SK-N-SH (cell line): ENCODE data around the gene GBX2. TPM values are rescaled to one million over a fixed set of nuclear protein-coding genes. Genes with fewer than 3 reads are reported as not detected.

Experiments
- CTCF ChIA-PET: fragments of 300-600, 350-600 bp; formaldehyde crosslinking; extraction: SDS; loops from one replicate; lab custom pipeline; 2021; lab: Yijun Ruan, JAX
- POLR2A ChIA-PET: fragments of 350-600 bp; sonication (Branson Sonifier 250); formaldehyde crosslinking; extraction: SDS; loops from one replicate; lab custom pipeline; 2020; ENCODE audit warnings: antibody characterized with exemption, inconsistent platforms; lab: Yijun Ruan, JAX
- DNase-seq: peaks from one replicate; pipeline ENCODE4 v3.0.0; 2012
- H2AFZ ChIP-seq: fragments of 200-600 bp; sonication (generic); 2 replicates; pipeline ENCODE4 v1.8.1; 2016; ENCODE audit warnings: antibody characterized with exemption, mild to moderate bottlenecking, low read depth
- H3F3A ChIP-seq: fragments of 200-600 bp; sonication (generic); replicated peaks from 2 replicates; pipeline ENCODE3; 2016; ENCODE audit warnings: antibody characterized with exemption, mild to moderate bottlenecking; ENCODE audit not compliant: insufficient read depth
- H3K27ac ChIP-seq, 2 experiments: fragments of 200-500 bp in 1 of 2; fragments of 200-600 bp in 1 of 2; sonication (Bioruptor generic) in 1 of 2; sonication (generic), shearing (Covaris generic) in 1 of 2; 2 replicates each; pipeline versions ENCODE4 v1.5.1 to v1.6.1; 2014 to 2016; ENCODE audit warnings: low read depth in 2 of 2, inconsistent platforms in 1 of 2, low read length in 1 of 2, mild to moderate bottlenecking in 1 of 2, mixed read lengths in 1 of 2
- H3K27me3 ChIP-seq: fragments of 200-600 bp; sonication (generic), shearing (Covaris generic); 2 replicates; pipeline ENCODE4 v1.6.1; 2016; ENCODE audit warnings: mixed run types; ENCODE audit not compliant: insufficient read depth
- H3K36me3 ChIP-seq, 2 experiments: fragments of 200-500 bp in 1 of 2; fragments of 200-600 bp in 1 of 2; sonication (Bioruptor generic) in 1 of 2; sonication (generic) in 1 of 2; replicated peaks in 1 of 2; 2 replicates each; pipeline versions ENCODE3 to v1.5.1; 2014 to 2016; ENCODE audit warnings: low read length in 1 of 2, mild to moderate bottlenecking in 1 of 2; ENCODE audit not compliant: insufficient read depth in 2 of 2, control insufficient read depth in 1 of 2
- H3K4me1 ChIP-seq, 2 experiments: fragments of 200-500 bp in 1 of 2; fragments of 200-600 bp in 1 of 2; sonication (Bioruptor generic) in 1 of 2; sonication (generic), shearing (Covaris generic) in 1 of 2; 2 replicates each; pipeline versions ENCODE4 v1.5.1 to v1.6.1; 2014 to 2016; ENCODE audit warnings: low read depth in 1 of 2, low read length in 1 of 2, mixed run types in 1 of 2; ENCODE audit not compliant: insufficient read depth in 2 of 2, control insufficient read depth in 1 of 2
- H3K4me2 ChIP-seq: fragments of 200-600 bp; sonication (generic), shearing (Covaris generic); 2 replicates; pipeline ENCODE4 v1.6.1; 2017; ENCODE audit warnings: mixed run types
- H3K4me3 ChIP-seq, 2 experiments: fragments of 200-500 bp in 1 of 2; fragments of 200-600 bp in 1 of 2; sonication (Bioruptor generic) in 1 of 2; sonication (generic), shearing (Covaris generic) in 1 of 2; 2 replicates each; pipeline versions ENCODE4 v1.5.1 to v1.8.1; 2014 to 2016; ENCODE audit warnings: low read depth in 2 of 2, inconsistent platforms in 1 of 2, low read length in 1 of 2, mild to moderate bottlenecking in 1 of 2, mixed read lengths in 1 of 2, moderate library complexity in 1 of 2
- H3K79me2 ChIP-seq: fragments of 200-600 bp; sonication (generic); 2 replicates; pipeline ENCODE4 v1.8.1; 2017; ENCODE audit warnings: mild to moderate bottlenecking; ENCODE audit not compliant: insufficient read depth
- H3K9ac ChIP-seq: fragments of 200-600 bp; sonication (generic); 2 replicates; pipeline ENCODE4 v1.6.1; 2017; ENCODE audit warnings: mixed run types
- H3K9me2 ChIP-seq: fragments of 200-600 bp; sonication (generic); 2 replicates; pipeline ENCODE4 v1.6.1; 2017; ENCODE audit warnings: mixed run types
- H3K9me3 ChIP-seq: fragments of 200-600 bp; sonication (generic); 2 replicates; pipeline ENCODE4 v1.6.1; 2017; ENCODE audit warnings: mixed run types, mild to moderate bottlenecking, moderate library complexity
- H4K20me1 ChIP-seq: fragments of 200-600 bp; sonication (generic); 2 replicates; pipeline ENCODE4 v1.6.1; 2017; ENCODE audit warnings: mild to moderate bottlenecking, mixed run types; ENCODE audit not compliant: insufficient read depth
- CHD2 ChIP-seq: fragments of 150-350 bp; IDR thresholded peaks from 2 replicates; pipeline ENCODE4 v1.6.1; 2018; ENCODE audit warnings: low read length; ENCODE audit not compliant: partially characterized antibody
- CTCF ChIP-seq: fragments of 200-600 bp; sonication (generic); IDR thresholded peaks from 2 replicates; pipeline ENCODE4 v1.6.1; 2017; ENCODE audit warnings: antibody characterized with exemption, mild to moderate bottlenecking, moderate library complexity
- ELF1 ChIP-seq: IDR thresholded peaks from 2 replicates; pipeline ENCODE4 v1.4.0; 2012
- EP300 ChIP-seq, 2 experiments: IDR thresholded peaks; 2 replicates each; pipeline versions ENCODE4 v1.4.0 to v1.6.1; 2012; ENCODE audit warnings: borderline replicate concordance in 1 of 2, low read depth in 1 of 2, low read length in 1 of 2
- EZH2phosphoT487 ChIP-seq: fragments of 200-600 bp; sonication (generic); IDR thresholded peaks from 2 replicates; pipeline ENCODE4 v1.6.1; 2017; ENCODE audit warnings: low read depth, mixed run types, mild to moderate bottlenecking, antibody characterized with exemption, moderate library complexity, borderline replicate concordance
- FOSL2 ChIP-seq: IDR thresholded peaks from 2 replicates; pipeline ENCODE4 v1.4.0; 2012; ENCODE audit warnings: low read depth, mild to moderate bottlenecking, moderate library complexity, borderline replicate concordance
- FOXJ3 ChIP-seq: sonication (generic); formaldehyde crosslinking; IDR thresholded peaks from 2 replicates; pipeline ENCODE4 v1.5.1; 2020; ENCODE audit warnings: mild to moderate bottlenecking, missing genetic modification reagents
- FOXM1 ChIP-seq: IDR thresholded peaks from 2 replicates; pipeline ENCODE4 v1.4.0; 2012; ENCODE audit warnings: low read depth, mild to moderate bottlenecking
- GABPA ChIP-seq: IDR thresholded peaks from 2 replicates; pipeline ENCODE4 v1.4.0; 2012; ENCODE audit warnings: low read depth, mild to moderate bottlenecking
- GATA2 ChIP-seq: sonication (generic); formaldehyde crosslinking; IDR thresholded peaks from 2 replicates; pipeline ENCODE4 v1.5.0; 2020; ENCODE audit warnings: mild to moderate bottlenecking, missing genetic modification reagents
- JUND ChIP-seq: IDR thresholded peaks from 2 replicates; pipeline ENCODE4 v1.4.0; 2012
- MEF2A ChIP-seq: IDR thresholded peaks from 2 replicates; pipeline ENCODE4 v1.4.0; 2012; ENCODE audit warnings: low read depth, borderline replicate concordance
- RCOR1 ChIP-seq: fragments of 150-350 bp; IDR thresholded peaks from 2 replicates; pipeline ENCODE4 v1.6.1; 2017; ENCODE audit warnings: antibody characterized with exemption, low read length
- RXRA ChIP-seq: IDR thresholded peaks from 2 replicates; pipeline ENCODE4 v1.4.0; 2012; ENCODE audit warnings: low read depth, mild to moderate bottlenecking, borderline replicate concordance
- TAF1 ChIP-seq: IDR thresholded peaks from 2 replicates; pipeline ENCODE4 v1.6.1; 2012; ENCODE audit warnings: low read depth, mild to moderate bottlenecking, low read length, moderate library complexity, borderline replicate concordance
- TEAD4 ChIP-seq: IDR thresholded peaks from 2 replicates; pipeline ENCODE4 v1.4.0; 2012; ENCODE audit warnings: mild to moderate bottlenecking, borderline replicate concordance; ENCODE audit not compliant: insufficient read depth
- YY1 ChIP-seq: IDR thresholded peaks from 2 replicates; pipeline ENCODE4 v1.4.0; 2012; ENCODE audit warnings: low read depth, mild to moderate bottlenecking
- WGBS: methylation state at CpG from one replicate; pipeline ENCODE4 v1.1.6; 2017; ENCODE audit warnings: low lambda C conversion rate; 5-methylcytosine and 5-hydroxymethylcytosine counted together
- polyA plus RNA-seq, 3 experiments: library from polyadenylated mRNA; depleted of rRNA; stranded (reverse); fragments of >200 nt; gene quantifications; 2 replicates each; pipeline ENCODE4 v1.2.3, GENCODE V29; 2012
- TF ChIP-seq, protein P1 (sequence below): fragments of 150-350 bp; IDR thresholded peaks from 2 replicates; pipeline ENCODE4 v1.6.1; 2016; ENCODE audit warnings: mild to moderate bottlenecking, low read depth, low read length
- TF ChIP-seq, protein P2 (sequence below): IDR thresholded peaks from 2 replicates; pipeline ENCODE4 v1.6.1; 2012; ENCODE audit warnings: mild to moderate bottlenecking, low read depth, low read length, moderate library complexity
- TF ChIP-seq, protein P3 (sequence below): IDR thresholded peaks from 2 replicates; pipeline ENCODE4; 2012

GBX2 gene
- polyA plus RNA-seq, 1 of the 3 experiments (the other 2 are of a cell fraction): 0.16 TPM

DNA sequence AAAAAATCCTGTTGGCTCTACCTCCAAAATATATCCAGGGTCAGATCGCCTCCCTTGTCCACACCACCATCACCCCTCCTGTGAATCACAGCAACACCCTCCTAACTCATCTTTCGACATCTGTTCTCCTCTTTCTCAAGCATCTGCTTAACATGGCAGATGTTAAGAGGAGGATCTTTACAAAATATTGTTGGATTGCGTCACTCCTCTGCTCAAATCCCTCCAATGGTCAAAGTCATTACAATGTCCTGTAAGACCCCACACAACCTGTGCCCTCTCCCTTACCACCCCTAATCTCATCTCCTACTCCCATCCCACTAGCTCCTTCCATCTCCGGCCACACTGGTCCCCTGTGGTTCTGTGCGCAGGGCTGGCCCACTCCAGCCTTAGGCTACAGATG lies 36.8 kb upstream of the GBX2 start:
- Histone ChIP-seq H3K9me3 (no peaks in the 10 kb centered on the region), H2AFZ (no peak overlapping the region), H3K4me3 (no peak overlapping the region), H3K4me2 (no peak overlapping the region), H3K27me3 (no peaks in the 10 kb centered on the region), H3K9me2 (no peaks in the 10 kb centered on the region), H3K9ac (no peak overlapping the region), H3K36me3 (no peaks in the 10 kb centered on the region), H3F3A (no peaks in the 10 kb centered on the region), H3K79me2 (no peaks in the 10 kb centered on the region), H4K20me1 (no peaks in the 10 kb centered on the region), H3K27ac (no peak overlapping the region), H3K4me1 (no peaks in the 10 kb centered on the region)
- DNase-seq: no peak
- WGBS: 41% methylated on average over 5 of the region's 5 CpGs
- TF ChIP-seq, protein P1, sequence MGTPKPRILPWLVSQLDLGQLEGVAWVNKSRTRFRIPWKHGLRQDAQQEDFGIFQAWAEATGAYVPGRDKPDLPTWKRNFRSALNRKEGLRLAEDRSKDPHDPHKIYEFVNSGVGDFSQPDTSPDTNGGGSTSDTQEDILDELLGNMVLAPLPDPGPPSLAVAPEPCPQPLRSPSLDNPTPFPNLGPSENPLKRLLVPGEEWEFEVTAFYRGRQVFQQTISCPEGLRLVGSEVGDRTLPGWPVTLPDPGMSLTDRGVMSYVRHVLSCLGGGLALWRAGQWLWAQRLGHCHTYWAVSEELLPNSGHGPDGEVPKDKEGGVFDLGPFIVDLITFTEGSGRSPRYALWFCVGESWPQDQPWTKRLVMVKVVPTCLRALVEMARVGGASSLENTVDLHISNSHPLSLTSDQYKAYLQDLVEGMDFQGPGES: no peak
- TF ChIP-seq RXRA: no peak
- no peak for TF ChIP-seq MEF2A
- no peak for TF ChIP-seq EP300 (IDR thresholded peaks at IDR 0.05; ENCODE audit: borderline replicate concordance in 1 of 2, low read depth in 1 of 2, low read length in 1 of 2)
- no peak for TF ChIP-seq GATA2
- no peak for TF ChIP-seq FOSL2
- CTCF ChIA-PET: no interaction called here
- POLR2A ChIA-PET: no interaction called here

- 28% methylated on average over 7 of the region's 7 CpGs for WGBS
- H3K36me3 ChIP-seq: no peaks in the 10 kb centered on the region
- CTCF ChIA-PET: interaction anchor here (1.3 kb wide), 2 partner anchors 20 to 420 kb away, joined by 5 to 6 read pairs; no protein-coding TSS in a partner anchor
- H3K4me3 ChIP-seq: no peak overlapping the region
- no peaks in the 10 kb centered on the region for H3F3A ChIP-seq
- no peaks in the 10 kb centered on the region for H3K79me2 ChIP-seq
- H3K27ac ChIP-seq: no peak overlapping the region
- no peaks in the 10 kb centered on the region for H3K4me1 ChIP-seq
- H3K27me3 ChIP-seq: no peaks in the 10 kb centered on the region
- no peak overlapping the region for H3K4me2 ChIP-seq
- TF ChIP-seq ELF1 (no peak), EZH2phosphoT487 (no peak), CHD2 (no peak), TEAD4 (no peak), GATA2 (no peak), TAF1 (no peak), FOXM1 (no peak), JUND (no peak), YY1 (no peak), MEF2A (no peak), GABPA (no peak), RCOR1 (no peak), FOXJ3 (no peak), RXRA (no peak), CTCF (no peak)
- TF ChIP-seq, protein P2, sequence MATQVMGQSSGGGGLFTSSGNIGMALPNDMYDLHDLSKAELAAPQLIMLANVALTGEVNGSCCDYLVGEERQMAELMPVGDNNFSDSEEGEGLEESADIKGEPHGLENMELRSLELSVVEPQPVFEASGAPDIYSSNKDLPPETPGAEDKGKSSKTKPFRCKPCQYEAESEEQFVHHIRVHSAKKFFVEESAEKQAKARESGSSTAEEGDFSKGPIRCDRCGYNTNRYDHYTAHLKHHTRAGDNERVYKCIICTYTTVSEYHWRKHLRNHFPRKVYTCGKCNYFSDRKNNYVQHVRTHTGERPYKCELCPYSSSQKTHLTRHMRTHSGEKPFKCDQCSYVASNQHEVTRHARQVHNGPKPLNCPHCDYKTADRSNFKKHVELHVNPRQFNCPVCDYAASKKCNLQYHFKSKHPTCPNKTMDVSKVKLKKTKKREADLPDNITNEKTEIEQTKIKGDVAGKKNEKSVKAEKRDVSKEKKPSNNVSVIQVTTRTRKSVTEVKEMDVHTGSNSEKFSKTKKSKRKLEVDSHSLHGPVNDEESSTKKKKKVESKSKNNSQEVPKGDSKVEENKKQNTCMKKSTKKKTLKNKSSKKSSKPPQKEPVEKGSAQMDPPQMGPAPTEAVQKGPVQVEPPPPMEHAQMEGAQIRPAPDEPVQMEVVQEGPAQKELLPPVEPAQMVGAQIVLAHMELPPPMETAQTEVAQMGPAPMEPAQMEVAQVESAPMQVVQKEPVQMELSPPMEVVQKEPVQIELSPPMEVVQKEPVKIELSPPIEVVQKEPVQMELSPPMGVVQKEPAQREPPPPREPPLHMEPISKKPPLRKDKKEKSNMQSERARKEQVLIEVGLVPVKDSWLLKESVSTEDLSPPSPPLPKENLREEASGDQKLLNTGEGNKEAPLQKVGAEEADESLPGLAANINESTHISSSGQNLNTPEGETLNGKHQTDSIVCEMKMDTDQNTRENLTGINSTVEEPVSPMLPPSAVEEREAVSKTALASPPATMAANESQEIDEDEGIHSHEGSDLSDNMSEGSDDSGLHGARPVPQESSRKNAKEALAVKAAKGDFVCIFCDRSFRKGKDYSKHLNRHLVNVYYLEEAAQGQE: no peak
- TF ChIP-seq, protein P3, sequence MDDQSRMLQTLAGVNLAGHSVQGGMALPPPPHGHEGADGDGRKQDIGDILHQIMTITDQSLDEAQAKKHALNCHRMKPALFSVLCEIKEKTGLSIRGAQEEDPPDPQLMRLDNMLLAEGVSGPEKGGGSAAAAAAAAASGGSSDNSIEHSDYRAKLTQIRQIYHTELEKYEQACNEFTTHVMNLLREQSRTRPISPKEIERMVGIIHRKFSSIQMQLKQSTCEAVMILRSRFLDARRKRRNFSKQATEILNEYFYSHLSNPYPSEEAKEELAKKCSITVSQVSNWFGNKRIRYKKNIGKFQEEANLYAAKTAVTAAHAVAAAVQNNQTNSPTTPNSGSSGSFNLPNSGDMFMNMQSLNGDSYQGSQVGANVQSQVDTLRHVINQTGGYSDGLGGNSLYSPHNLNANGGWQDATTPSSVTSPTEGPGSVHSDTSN: no peak
- H3K9me2 ChIP-seq: no peaks in the 10 kb centered on the region
- H4K20me1 ChIP-seq: no peaks in the 10 kb centered on the region
- POLR2A ChIA-PET: no interaction called here
- DNase-seq: no peak
- H3K9ac ChIP-seq: no peak overlapping the region
- no peaks in the 10 kb centered on the region for H3K9me3 ChIP-seq
- H2AFZ ChIP-seq: no peak overlapping the region
Measured at GRCh38 chr2:236200378-236200777, 32.2 kb upstream of the GBX2 start.
